Skeletal muscle tissue (tissue), 4 donors: ENCODE results near the gene CD6. TPM values are rescaled to one million over a fixed set of nuclear protein-coding genes. Genes with fewer than 3 reads are reported as not detected.

Source experiments
- H3K27ac ChIP-seq: one replicate; pipeline ENCODE4 v1.7.0; 2013; ENCODE audit warnings: mild to moderate bottlenecking, low read depth, low read length, inconsistent platforms
- H3K27me3 ChIP-seq, 3 donors: one replicate each; pipeline ENCODE4 v1.7.0; 2013; ENCODE audit warnings: low read length in 3 of 3; ENCODE audit not compliant: control insufficient read depth in 3 of 3, insufficient read depth in 3 of 3
- H3K36me3 ChIP-seq, 3 donors: one replicate each; pipeline ENCODE4 v1.7.0; 2013; ENCODE audit warnings: low read length in 3 of 3; ENCODE audit not compliant: control insufficient read depth in 3 of 3, insufficient read depth in 3 of 3
- H3K4me1 ChIP-seq, 3 donors: one replicate each; pipeline ENCODE4 v1.7.0; 2013; ENCODE audit warnings: low read length in 3 of 3, mild to moderate bottlenecking in 3 of 3; ENCODE audit not compliant: control insufficient read depth in 3 of 3, insufficient read depth in 3 of 3
- H3K4me3 ChIP-seq, 3 donors: one replicate each; pipeline ENCODE4 v1.7.0; 2013; ENCODE audit warnings: low read length in 3 of 3
- H3K9ac ChIP-seq, 3 donors: one replicate each; pipeline ENCODE4 v1.7.0; 2013; ENCODE audit warnings: low read length in 3 of 3, mild to moderate bottlenecking in 3 of 3, moderate library complexity in 2 of 3, low read depth in 1 of 3
- H3K9me3 ChIP-seq, 3 donors: one replicate each; pipeline ENCODE4 v1.7.0; 2013; ENCODE audit warnings: low read length in 3 of 3; ENCODE audit not compliant: control insufficient read depth in 3 of 3
- total RNA-seq: library from RNA; depleted of rRNA; stranded (reverse); fragments of >200 nt; gene quantifications from one replicate; pipeline ENCODE4 v1.2.3, GENCODE V29; 2014
- donor health status: Osteomylitis.

Gene CD6
- total RNA-seq, 1 donor from 2014 or later = under 0.01 TPM

DNA sequence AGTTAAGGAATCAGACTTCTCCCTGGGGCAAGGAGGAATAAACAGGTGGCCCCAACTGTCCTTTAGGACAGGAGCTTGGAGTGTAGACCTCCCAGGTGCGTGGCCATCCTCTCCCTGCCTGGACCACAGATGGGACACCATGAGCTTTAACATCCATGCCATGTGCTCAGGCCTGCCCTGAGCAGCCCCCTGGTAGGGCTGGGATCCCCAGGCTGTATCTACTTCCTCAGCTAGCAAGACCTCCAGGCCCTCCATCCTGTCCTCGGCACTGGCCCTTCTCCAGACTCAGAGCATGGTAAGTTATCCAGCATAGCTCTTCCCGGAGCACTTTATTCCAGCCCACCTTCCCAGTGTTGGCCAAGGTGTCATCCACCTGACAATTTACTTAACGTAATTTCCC is 5.7 kb downstream of the CD6 start:
- no peak overlapping the region for H3K4me3 ChIP-seq
- no peaks in the 10 kb centered on the region for H3K36me3 ChIP-seq
- H3K9me3 ChIP-seq = no peaks in the 10 kb centered on the region
- H3K9ac ChIP-seq = no peak overlapping the region
- H3K4me1 ChIP-seq = no peaks in the 10 kb centered on the region
- peaks cover 0 to 4% (median 0%) of the 10 kb centered on the region in 3 donors for H3K27me3 ChIP-seq
- no peak overlapping the region for H3K27ac ChIP-seq

DNA sequence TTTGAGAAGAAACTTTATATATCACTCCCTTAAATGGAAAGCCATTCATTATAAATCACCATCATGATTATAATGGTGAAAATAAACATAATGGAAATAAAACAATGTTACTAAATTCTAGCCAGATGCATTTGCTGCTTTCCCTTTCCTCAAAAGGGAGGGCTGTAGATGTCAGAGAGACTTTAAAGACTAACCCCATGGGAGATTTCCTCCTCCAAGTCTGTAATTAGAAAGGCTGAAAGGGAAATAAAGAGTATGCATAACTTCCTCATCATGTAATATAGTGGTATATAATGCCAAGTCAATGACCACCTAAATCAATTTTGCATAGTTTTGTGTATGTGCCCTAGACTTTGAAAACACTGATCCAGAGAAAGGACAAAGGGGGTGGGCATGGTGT is 6.4 kb downstream of the CD6 start:
- no peaks in the 10 kb centered on the region for H3K36me3 ChIP-seq
- H3K9ac ChIP-seq = no peak overlapping the region
- peaks cover 0 to 4% (median 0%) of the 10 kb centered on the region in 3 donors for H3K27me3 ChIP-seq
- H3K4me3 ChIP-seq = no peak overlapping the region
- H3K4me1 ChIP-seq = no peaks in the 10 kb centered on the region
- H3K9me3 ChIP-seq = no peaks in the 10 kb centered on the region
- H3K27ac ChIP-seq = no peak overlapping the region

- Histone ChIP-seq H3K36me3 (no peaks in the 10 kb centered on the region), H3K27me3 (peaks cover 0 to 4% (median 0%) of the 10 kb centered on the region in 3 donors), H3K9me3 (peaks cover 0 to under 1% (median 0%) of the 10 kb centered on the region in 3 donors), H3K27ac (no peak overlapping the region), H3K4me3 (no peak overlapping the region), H3K9ac (no peak overlapping the region), H3K4me1 (no peaks in the 10 kb centered on the region)
These were observed 7.3 kb downstream of the CD6 start for GRCh38 chr11:60978546-60979380.

DNA sequence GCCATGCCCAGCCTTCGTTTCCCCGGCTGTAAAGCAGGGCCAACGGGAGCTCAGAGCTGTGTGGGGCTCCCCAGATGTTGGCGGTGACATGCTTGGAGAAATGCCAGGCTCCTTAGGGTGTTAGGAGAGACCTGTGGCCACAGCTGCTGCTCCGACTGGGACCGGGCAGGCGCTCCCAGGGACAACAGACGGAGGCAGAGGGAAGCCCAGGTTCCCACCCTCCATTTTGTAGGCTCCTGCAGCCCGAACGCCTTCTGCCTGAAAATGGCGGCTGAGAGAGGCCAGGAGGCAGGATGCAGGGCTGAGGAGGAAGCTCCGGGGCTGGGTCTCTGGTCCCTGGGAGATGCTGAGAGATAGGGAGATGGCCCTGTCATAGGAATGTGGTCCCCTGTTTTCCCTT is 10.0 kb downstream of the CD6 start:
- peaks cover 0 to 3% (median 0%) of the 10 kb centered on the region in 3 donors for H3K9me3 ChIP-seq
- no peak overlapping the region for H3K9ac ChIP-seq
- no peaks in the 10 kb centered on the region for H3K4me1 ChIP-seq
- no peak overlapping the region for H3K27ac ChIP-seq
- H3K36me3 ChIP-seq = no peaks in the 10 kb centered on the region
- H3K27me3 ChIP-seq = peaks cover 0 to 8% (median 2%) of the 10 kb centered on the region in 3 donors
- H3K4me3 ChIP-seq = no peak overlapping the region

DNA sequence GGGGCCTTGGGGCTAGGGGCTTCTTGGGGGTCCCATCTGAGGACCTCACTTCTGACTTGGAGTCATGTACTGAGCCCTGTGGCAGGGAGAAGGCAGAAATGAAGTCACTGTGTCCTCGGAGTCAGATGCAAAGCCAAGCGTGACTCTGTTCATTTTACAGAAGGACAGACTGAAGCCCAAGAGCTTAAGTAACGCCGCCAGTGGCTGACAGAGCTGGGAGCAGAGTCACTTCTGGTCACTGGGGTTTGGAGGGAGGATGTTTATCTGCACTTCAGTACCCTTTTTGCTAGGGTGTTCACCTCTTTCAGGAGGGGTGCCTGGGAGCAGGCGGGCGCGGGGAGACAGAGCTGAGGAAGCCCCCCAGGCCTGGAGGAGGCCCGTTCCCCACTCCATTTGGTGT is 10.7 kb downstream of the CD6 start:
- Histone ChIP-seq H3K9me3 (peaks cover 0 to 3% (median 0%) of the 10 kb centered on the region in 3 donors), H3K36me3 (no peaks in the 10 kb centered on the region), H3K4me1 (no peaks in the 10 kb centered on the region), H3K27ac (no peak overlapping the region), H3K4me3 (no peak overlapping the region), H3K27me3 (peaks cover 0 to 11% (median 2%) of the 10 kb centered on the region in 3 donors), H3K9ac (no peak overlapping the region)

DNA sequence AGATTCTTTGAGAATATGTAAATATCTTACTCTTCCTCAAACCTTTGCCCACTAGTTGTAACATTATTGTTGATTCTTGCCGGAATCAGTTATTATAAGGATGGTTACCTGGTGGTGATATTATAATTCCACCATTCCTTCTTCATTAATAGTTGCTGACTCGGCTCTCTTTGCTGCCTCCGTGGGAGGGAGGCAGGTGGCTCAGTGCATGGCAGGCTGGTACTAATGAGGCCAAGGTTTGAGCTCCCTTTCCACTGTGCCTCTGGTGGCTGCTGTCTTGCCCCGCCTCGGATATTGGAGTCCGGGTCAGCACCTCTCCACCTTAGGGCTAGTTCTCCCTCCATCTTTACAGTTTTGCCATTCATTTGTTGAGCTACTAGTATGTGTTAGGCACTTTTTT is 12.7 kb downstream of the CD6 start:
- Histone ChIP-seq H3K9me3 (peaks cover 0 to 3% (median 0%) of the 10 kb centered on the region in 3 donors), H3K9ac (no peak overlapping the region), H3K4me1 (no peaks in the 10 kb centered on the region), H3K27ac (no peak overlapping the region), H3K36me3 (no peaks in the 10 kb centered on the region), H3K27me3 (peaks cover 0 to 21% (median 9%) of the 10 kb centered on the region in 3 donors), H3K4me3 (no peak overlapping the region)

- no peak overlapping the region for H3K27ac ChIP-seq
- peaks cover 0 to 21% (median 9%) of the 10 kb centered on the region in 3 donors for H3K27me3 ChIP-seq
- no peaks in the 10 kb centered on the region for H3K4me1 ChIP-seq
- no peak overlapping the region for H3K4me3 ChIP-seq
- H3K36me3 ChIP-seq = no peaks in the 10 kb centered on the region
- H3K9ac ChIP-seq = no peak overlapping the region
- peaks cover 0 to 3% (median 0%) of the 10 kb centered on the region in 3 donors for H3K9me3 ChIP-seq
These were observed 13.2 kb downstream of the CD6 start for GRCh38 chr11:60984636-60985035.

DNA sequence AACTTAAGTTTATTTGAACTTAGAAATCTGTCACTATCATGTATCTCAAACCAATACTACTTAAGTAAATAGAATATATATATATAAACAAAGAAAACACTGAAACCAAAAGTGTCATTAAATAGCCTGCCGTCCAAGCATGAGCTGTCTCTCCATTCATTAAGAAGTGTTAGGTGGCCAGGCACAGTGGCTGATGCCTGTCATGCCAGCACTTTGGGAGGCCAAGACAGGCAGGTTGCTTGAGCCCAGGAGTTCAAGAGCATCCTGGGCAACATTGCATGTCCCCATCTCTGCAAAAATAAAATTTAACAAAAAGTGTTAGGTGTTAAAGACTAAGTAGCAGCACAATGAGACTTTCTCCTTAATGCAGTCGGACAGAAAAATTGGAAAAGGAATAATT is 14.0 kb downstream of the CD6 start:
- Histone ChIP-seq H3K36me3 (no peaks in the 10 kb centered on the region), H3K4me3 (no peak overlapping the region), H3K9me3 (peaks cover 0 to 3% (median 0%) of the 10 kb centered on the region in 3 donors), H3K4me1 (no peaks in the 10 kb centered on the region), H3K27ac (no peak overlapping the region), H3K9ac (no peak overlapping the region), H3K27me3 (peaks cover 0 to 21% (median 9%) of the 10 kb centered on the region in 3 donors)

GRCh38 chr11:60985991-60986915 is 14.8 kb downstream of the CD6 start:
- Histone ChIP-seq H3K36me3 (no peaks in the 10 kb centered on the region), H3K9ac (no peak overlapping the region), H3K9me3 (peaks cover 0 to 3% (median 0%) of the 10 kb centered on the region in 3 donors), H3K4me1 (no peaks in the 10 kb centered on the region), H3K4me3 (no peak overlapping the region), H3K27ac (no peak overlapping the region), H3K27me3 (peaks cover 0 to 20% (median 10%) of the 10 kb centered on the region in 3 donors)
